Effector memory CD4-positive, alpha-beta T cell (primary cell): ENCODE measurements around the gene SHKBP1.

Source experiments
- DNase-seq, 3 donors: peaks; one replicate each; pipeline ENCODE4 v3.0.0-alpha.2; 2020
- H3K27ac ChIP-seq: 2 replicates; pipeline ENCODE4 v1.7.0; 2013; ENCODE audit warnings: mild to moderate bottlenecking, low read length, moderate library complexity; ENCODE audit not compliant: insufficient read depth, poor library complexity, severe bottlenecking
- H3K27me3 ChIP-seq: replicated peaks from 2 replicates; pipeline ENCODE4 v1.7.0; 2013; ENCODE audit warnings: mild to moderate bottlenecking, low read length; ENCODE audit not compliant: insufficient read depth, control insufficient read depth, poor library complexity, severe bottlenecking
- H3K36me3 ChIP-seq: 2 replicates; pipeline ENCODE4 v1.7.0; 2013; ENCODE audit warnings: mild to moderate bottlenecking, low read length, moderate library complexity; ENCODE audit not compliant: control insufficient read depth, insufficient read depth
- H3K4me1 ChIP-seq: 2 replicates; pipeline ENCODE4 v1.7.0; 2013; ENCODE audit warnings: low read length, mild to moderate bottlenecking; ENCODE audit not compliant: control insufficient read depth, insufficient read depth, poor library complexity, severe bottlenecking
- H3K4me3 ChIP-seq: 2 replicates; pipeline ENCODE4 v1.7.0; 2013; ENCODE audit warnings: low read length, low read depth, mild to moderate bottlenecking; ENCODE audit not compliant: insufficient read depth, poor library complexity, severe bottlenecking
- H3K9me3 ChIP-seq: 2 replicates; pipeline ENCODE4 v1.7.0; 2013; ENCODE audit warnings: mild to moderate bottlenecking, low read length, moderate library complexity; ENCODE audit not compliant: control insufficient read depth

Gene SHKBP1

GRCh38 chr19:40567750-40568494 lies 8.8 kb upstream of the SHKBP1 start:
- Histone ChIP-seq H3K4me1 (peaks cover 11% of the 10 kb centered on the region), H3K27ac (no peak overlapping the region), H3K4me3 (peak overlapping the region; percentile 29), H3K27me3 (peaks cover 25% of the 10 kb centered on the region), H3K9me3 (no peaks in the 10 kb centered on the region), H3K36me3 (no peaks in the 10 kb centered on the region)
- DNase-seq, result no peak

- Histone ChIP-seq H3K4me1 (peaks cover 11% of the 10 kb centered on the region), H3K27me3 (peaks cover 19% of the 10 kb centered on the region), H3K27ac (peak overlapping the region; percentile 43), H3K36me3 (no peaks in the 10 kb centered on the region), H3K4me3 (no peak overlapping the region), H3K9me3 (no peaks in the 10 kb centered on the region)
- DNase-seq, result peak; percentile 95 to 99 (median 98)
These were observed 6.2 kb upstream of the SHKBP1 start for GRCh38 chr19:40570313-40571004.

- Histone ChIP-seq H3K27me3 (peaks cover 16% of the 10 kb centered on the region), H3K27ac (no peak overlapping the region), H3K9me3 (no peaks in the 10 kb centered on the region), H3K4me3 (no peak overlapping the region), H3K36me3 (no peaks in the 10 kb centered on the region), H3K4me1 (peaks cover 14% of the 10 kb centered on the region)
- DNase-seq, result no peak
These were observed 5.7 kb upstream of the SHKBP1 start for GRCh38 chr19:40571005-40571318.

- H3K9me3 ChIP-seq, result no peaks in the 10 kb centered on the region
- H3K4me1 ChIP-seq, result peaks cover 17% of the 10 kb centered on the region
- no peak for DNase-seq
- H3K36me3 ChIP-seq, result no peaks in the 10 kb centered on the region
- H3K27me3 ChIP-seq, result peaks cover 9% of the 10 kb centered on the region
- no peak overlapping the region for H3K4me3 ChIP-seq
- no peak overlapping the region for H3K27ac ChIP-seq
These were observed 4.7 kb upstream of the SHKBP1 start for GRCh38 chr19:40571831-40572495.

GRCh38 chr19:40575326-40575725 lies 1.3 kb upstream of the SHKBP1 start:
- no peaks in the 10 kb centered on the region for H3K27me3 ChIP-seq
- H3K9me3 ChIP-seq, result no peaks in the 10 kb centered on the region
- no peak overlapping the region for H3K4me3 ChIP-seq
- H3K4me1 ChIP-seq, result peaks cover 24% of the 10 kb centered on the region
- no peak overlapping the region for H3K27ac ChIP-seq
- peaks cover 5% of the 10 kb centered on the region for H3K36me3 ChIP-seq
- DNase-seq, result no peak

- Histone ChIP-seq H3K27ac (peak overlapping the region; percentile 78), H3K36me3 (peaks cover 13% of the 10 kb centered on the region), H3K9me3 (no peaks in the 10 kb centered on the region), H3K4me1 (peaks cover 24% of the 10 kb centered on the region), H3K27me3 (no peaks in the 10 kb centered on the region), H3K4me3 (peak overlapping the region; percentile 89)
- peak in 1 of 3 donors; percentile 25 for DNase-seq
These were observed 505 bp upstream of the SHKBP1 start for GRCh38 chr19:40576151-40576584.

- H3K27ac ChIP-seq, result no peak overlapping the region
- no peak for DNase-seq
- no peak overlapping the region for H3K4me3 ChIP-seq
- no peaks in the 10 kb centered on the region for H3K9me3 ChIP-seq
- H3K4me1 ChIP-seq, result peaks cover 24% of the 10 kb centered on the region
- H3K36me3 ChIP-seq, result peaks cover 35% of the 10 kb centered on the region
- no peaks in the 10 kb centered on the region for H3K27me3 ChIP-seq
These were observed 1.8 kb downstream of the SHKBP1 start for GRCh38 chr19:40578442-40578908.

- Histone ChIP-seq H3K4me3 (no peak overlapping the region), H3K36me3 (peaks cover 35% of the 10 kb centered on the region), H3K9me3 (no peaks in the 10 kb centered on the region), H3K27me3 (no peaks in the 10 kb centered on the region), H3K27ac (no peak overlapping the region), H3K4me1 (peaks cover 24% of the 10 kb centered on the region)
- no peak for DNase-seq
These were observed 3.9 kb downstream of the SHKBP1 start for GRCh38 chr19:40580619-40581018.

DNA sequence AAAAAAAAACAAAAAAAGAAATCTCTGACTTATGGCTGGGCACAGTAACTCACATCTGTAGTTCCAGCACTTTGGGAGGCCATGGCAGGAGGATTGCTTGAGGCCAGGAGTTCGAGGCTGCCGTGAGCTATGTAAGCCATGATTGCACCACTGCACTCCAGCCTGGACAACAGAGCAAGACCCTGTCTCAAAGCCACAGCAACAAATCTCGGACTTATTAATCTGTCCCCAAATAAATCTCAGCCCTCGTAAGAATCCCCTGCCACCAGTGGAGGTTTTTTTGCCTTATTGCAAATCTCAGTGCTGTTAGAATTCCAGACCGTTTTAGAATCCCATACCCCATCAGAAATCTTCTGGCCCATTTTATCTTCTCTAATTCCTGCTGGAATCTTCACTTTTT lies 4.9 kb downstream of the SHKBP1 start:
- no peak overlapping the region for H3K27ac ChIP-seq
- H3K4me3 ChIP-seq, result no peak overlapping the region
- peaks cover 44% of the 10 kb centered on the region for H3K36me3 ChIP-seq
- no peaks in the 10 kb centered on the region for H3K27me3 ChIP-seq
- H3K9me3 ChIP-seq, result no peaks in the 10 kb centered on the region
- peaks cover 18% of the 10 kb centered on the region for H3K4me1 ChIP-seq
- DNase-seq, result no peak

DNA sequence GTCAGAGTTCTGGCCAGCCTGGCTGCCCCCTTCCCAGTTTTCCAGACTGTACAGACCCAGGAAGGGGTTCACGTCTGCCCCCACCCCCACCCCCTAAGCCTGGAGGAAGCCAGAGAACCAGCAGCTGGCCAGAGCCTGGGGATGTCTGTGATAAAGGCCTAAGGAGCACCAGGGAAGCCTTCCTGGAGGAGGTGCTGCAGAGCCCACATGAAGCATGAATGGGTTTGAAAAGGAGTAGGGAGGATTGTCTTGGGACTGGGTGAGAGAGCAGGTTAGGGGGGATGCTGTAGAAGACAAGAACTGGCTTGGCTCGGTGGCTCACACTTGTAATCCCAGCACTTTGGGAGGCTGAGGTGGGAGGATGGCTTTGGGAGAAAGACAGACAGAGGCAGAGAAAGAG lies 5.8 kb downstream of the SHKBP1 start:
- peaks cover 13% of the 10 kb centered on the region for H3K4me1 ChIP-seq
- H3K27ac ChIP-seq, result no peak overlapping the region
- H3K27me3 ChIP-seq, result no peaks in the 10 kb centered on the region
- DNase-seq, result no peak
- H3K36me3 ChIP-seq, result peaks cover 52% of the 10 kb centered on the region
- H3K9me3 ChIP-seq, result no peaks in the 10 kb centered on the region
- H3K4me3 ChIP-seq, result no peak overlapping the region
